Erythroblast (primary cell): ENCODE data around the gene FHOD1.

ENCODE experiments used
- GATA1 ChIP-seq: IDR thresholded peaks from 2 replicates; pipeline ENCODE4 v1.6.1; 2011; ENCODE audit warnings: low read depth, mild to moderate bottlenecking, control low read depth, low read length, moderate library complexity
- POLR2A ChIP-seq: IDR thresholded peaks from 2 replicates; pipeline ENCODE4 v1.6.1; 2011; ENCODE audit warnings: mild to moderate bottlenecking, low read length

GRCh38 chr16:67280090-67281015, 33.1 kb upstream of the FHOD1 start:
- TF ChIP-seq POLR2A (no peak), GATA1 (no peak)
